GM12872 (cell line): ENCODE results near the gene TCEANC2.

Source experiments
- CTCF ChIP-seq: IDR thresholded peaks from 3 replicates; pipeline ENCODE4 v1.5.1; 2011; ENCODE audit warnings: low read depth, mild to moderate bottlenecking, low read length, moderate library complexity; ENCODE audit not compliant: insufficient read depth

TCEANC2 gene

GRCh38 chr1:54122992-54123391 is 69.6 kb downstream of the TCEANC2 start:
- TF ChIP-seq CTCF: no peak

DNA sequence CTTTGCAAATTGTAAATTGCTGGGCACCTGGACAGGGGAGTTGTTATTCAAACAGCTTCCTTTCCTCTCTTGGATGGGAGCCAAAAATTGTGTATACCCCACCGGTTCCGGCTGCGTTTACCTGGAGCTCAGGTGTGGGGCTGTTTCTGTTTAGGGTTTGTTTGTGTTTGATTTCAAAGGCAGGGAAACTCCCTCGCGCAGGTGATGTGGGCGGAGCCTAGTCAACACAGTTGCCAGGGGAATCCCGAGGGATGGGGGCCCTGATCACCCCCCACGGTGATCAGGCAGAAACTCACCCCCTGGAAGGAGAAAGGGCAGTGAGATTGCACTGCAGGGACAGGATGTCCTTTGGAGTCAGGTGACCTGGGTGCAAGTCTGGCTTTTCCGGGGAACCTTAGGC is 71.1 kb downstream of the TCEANC2 start:
- TF ChIP-seq CTCF: no peak

- TF ChIP-seq CTCF: no peak
Measured at GRCh38 chr1:54124906-54125305, 71.5 kb downstream of the TCEANC2 start.

DNA sequence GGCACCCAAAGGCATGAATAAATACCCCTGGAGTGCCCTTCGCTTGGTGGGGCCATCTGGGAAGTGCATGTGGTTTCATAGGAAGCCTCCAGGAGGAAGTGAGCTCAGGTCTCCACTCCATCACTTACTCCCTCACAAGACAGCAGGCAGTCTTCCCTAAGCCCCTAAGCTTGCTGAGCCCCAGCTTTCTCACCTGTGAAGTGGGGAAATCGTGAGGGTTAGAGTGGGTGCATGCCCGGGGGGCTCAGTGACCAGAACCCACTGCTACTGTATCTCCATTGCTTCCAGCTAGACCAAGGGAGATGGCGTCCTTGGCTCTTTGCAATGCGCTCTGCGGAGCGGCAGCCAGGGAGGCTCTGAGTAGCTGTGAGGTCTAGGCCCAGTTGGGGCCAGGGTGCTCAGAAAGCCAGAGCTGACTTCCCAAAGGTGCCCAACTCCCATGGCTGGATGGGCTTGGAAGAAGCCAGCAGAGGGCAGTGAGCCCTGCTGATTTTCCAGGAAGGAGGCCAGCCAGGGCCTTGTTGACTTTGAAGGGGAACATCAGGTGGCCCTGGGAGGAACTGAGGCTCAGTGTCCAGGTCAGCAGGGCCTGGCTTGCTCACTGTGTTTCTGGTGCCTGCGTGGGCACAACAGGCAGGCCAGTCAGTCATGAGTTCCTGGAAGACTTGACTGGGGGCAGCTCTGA is 72.1 kb downstream of the TCEANC2 start:
- no peak for TF ChIP-seq CTCF

DNA sequence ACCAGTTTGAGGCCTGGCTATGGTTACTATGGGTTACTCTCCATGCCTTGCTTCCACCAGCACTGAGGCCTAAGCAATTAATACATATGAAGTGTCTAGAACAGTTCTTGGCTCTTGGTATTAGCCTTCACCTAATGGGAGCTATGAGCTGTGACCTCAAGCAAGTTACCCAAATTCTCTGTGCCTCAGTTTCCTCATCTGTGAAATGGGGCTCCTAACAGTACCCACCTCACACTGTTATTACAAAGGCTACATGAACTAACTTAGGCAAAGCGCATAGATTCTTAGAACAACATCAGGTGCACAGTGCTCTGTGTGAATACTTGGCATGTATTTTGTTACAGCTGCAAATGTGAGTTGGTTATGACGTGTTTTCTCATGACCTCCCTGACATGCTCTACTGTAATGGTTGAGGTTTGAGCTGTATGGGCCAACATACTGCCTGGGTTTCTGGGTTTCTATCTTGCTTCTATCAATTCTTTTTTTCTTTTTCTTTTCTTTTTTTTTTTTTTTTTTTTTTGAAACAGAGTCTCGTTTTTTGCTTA is 72.9 kb downstream of the TCEANC2 start:
- no peak for TF ChIP-seq CTCF

GRCh38 chr1:54127594-54128300 is 74.3 kb downstream of the TCEANC2 start:
- TF ChIP-seq CTCF: no peak

DNA sequence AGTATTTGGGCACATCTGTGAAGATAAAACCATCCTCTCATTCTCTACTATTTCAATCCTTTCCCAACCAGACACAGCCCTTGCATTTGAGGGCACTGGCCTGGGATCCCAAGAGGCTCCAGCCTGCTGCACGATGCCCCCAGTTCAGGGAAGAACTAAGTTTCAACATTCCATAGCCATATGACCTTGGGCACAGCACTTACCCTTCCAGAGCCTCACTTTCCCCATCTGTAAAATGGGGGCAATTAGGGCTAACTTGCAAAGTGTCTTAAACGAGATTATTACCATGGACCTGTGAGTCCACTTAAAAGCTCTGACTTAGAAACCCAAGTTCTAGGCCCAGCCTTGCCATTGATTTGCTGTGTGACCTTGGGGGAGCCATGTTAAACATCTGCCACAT is 76.5 kb downstream of the TCEANC2 start:
- no peak for TF ChIP-seq CTCF
